ENCODE results near the gene KTI12. TPM values are rescaled to one million over a fixed set of nuclear protein-coding genes. Genes with fewer than 3 reads are reported as not detected.

Gene KTI12
- total and polyA plus RNA-seq, 2 donors from 2014 or later, result 6.4 to 8.5 TPM

DNA sequence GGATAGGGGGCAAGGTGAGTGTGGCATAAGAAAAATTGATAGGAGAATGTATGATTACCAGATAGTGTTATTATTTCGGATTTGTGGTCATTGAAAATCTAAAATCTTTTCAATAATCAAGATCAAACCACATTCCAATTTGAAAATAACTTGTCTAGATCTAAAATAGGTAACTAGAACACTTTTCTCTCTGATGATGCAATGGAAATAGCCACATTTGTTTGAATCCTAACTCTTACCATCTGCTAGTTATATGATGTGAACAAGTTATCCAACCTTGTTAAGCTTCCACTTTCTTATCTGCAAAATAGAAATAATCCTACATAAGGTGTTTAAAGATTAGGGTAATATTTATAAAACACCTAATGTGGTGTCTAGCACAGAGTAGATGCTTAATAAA, 26.3 kb upstream of the KTI12 start:
- H3K27me3 ChIP-seq (ENCODE audit: control insufficient read depth, insufficient read depth, low read length), result no peaks in the 10 kb centered on the region
- TF ChIP-seq, protein P1, sequence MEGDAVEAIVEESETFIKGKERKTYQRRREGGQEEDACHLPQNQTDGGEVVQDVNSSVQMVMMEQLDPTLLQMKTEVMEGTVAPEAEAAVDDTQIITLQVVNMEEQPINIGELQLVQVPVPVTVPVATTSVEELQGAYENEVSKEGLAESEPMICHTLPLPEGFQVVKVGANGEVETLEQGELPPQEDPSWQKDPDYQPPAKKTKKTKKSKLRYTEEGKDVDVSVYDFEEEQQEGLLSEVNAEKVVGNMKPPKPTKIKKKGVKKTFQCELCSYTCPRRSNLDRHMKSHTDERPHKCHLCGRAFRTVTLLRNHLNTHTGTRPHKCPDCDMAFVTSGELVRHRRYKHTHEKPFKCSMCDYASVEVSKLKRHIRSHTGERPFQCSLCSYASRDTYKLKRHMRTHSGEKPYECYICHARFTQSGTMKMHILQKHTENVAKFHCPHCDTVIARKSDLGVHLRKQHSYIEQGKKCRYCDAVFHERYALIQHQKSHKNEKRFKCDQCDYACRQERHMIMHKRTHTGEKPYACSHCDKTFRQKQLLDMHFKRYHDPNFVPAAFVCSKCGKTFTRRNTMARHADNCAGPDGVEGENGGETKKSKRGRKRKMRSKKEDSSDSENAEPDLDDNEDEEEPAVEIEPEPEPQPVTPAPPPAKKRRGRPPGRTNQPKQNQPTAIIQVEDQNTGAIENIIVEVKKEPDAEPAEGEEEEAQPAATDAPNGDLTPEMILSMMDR (IDR thresholded peaks at IDR 0.05; ENCODE audit: borderline replicate concordance, extremely low read depth, insufficient read depth), result no peak
- H3K36me3 ChIP-seq (ENCODE audit: control insufficient read depth in 2 of 3, insufficient read depth in 3 of 3, low read length in 3 of 3), result peaks cover 12 to 25% (median 19%) of the 10 kb centered on the region in 3 donors
- H3K4me3 ChIP-seq (ENCODE audit: low read length in 3 of 3), result no peak overlapping the region
- H3K4me1 ChIP-seq (ENCODE audit: control insufficient read depth in 2 of 3, insufficient read depth in 2 of 3, low read depth in 1 of 3, low read length in 3 of 3), result peaks cover 0 to 14% (median 9%) of the 10 kb centered on the region in 3 donors
- H3K9ac ChIP-seq (ENCODE audit: low read length in 3 of 3), result no peak overlapping the region
- H3K9me3 ChIP-seq (ENCODE audit: control insufficient read depth in 2 of 3, insufficient read depth in 1 of 3, low read length in 3 of 3), result no peaks in the 10 kb centered on the region
- H3K27ac ChIP-seq (ENCODE audit: low read depth in 2 of 2, low read length in 2 of 2), result no peak overlapping the region
- intact Hi-C loops (cut with DNase I), result no loop called here
- FAIRE-seq, result no peak
- DNase-seq, result no peak

- H3K27me3 ChIP-seq (ENCODE audit: control insufficient read depth, insufficient read depth, low read length), result no peaks in the 10 kb centered on the region
- intact Hi-C loops (cut with DNase I), result no loop called here
- H3K36me3 ChIP-seq (ENCODE audit: control insufficient read depth in 2 of 3, insufficient read depth in 3 of 3, low read length in 3 of 3), result peaks cover 12 to 22% (median 19%) of the 10 kb centered on the region in 3 donors
- FAIRE-seq (no peak), DNase-seq (no peak)
- peak overlapping the region in 1 of 3 donors; percentile 21 for H3K4me3 ChIP-seq (ENCODE audit: low read length in 3 of 3)
- H3K27ac ChIP-seq (ENCODE audit: low read depth in 2 of 2, low read length in 2 of 2), result no peak overlapping the region
- no peak overlapping the region for H3K9ac ChIP-seq (ENCODE audit: low read length in 3 of 3)
- no peaks in the 10 kb centered on the region for H3K9me3 ChIP-seq (ENCODE audit: control insufficient read depth in 2 of 3, insufficient read depth in 1 of 3, low read length in 3 of 3)
- TF ChIP-seq, protein P1 (IDR thresholded peaks at IDR 0.05; ENCODE audit: borderline replicate concordance, extremely low read depth, insufficient read depth), result no peak
- peaks cover 0 to 16% (median 12%) of the 10 kb centered on the region in 3 donors for H3K4me1 ChIP-seq (ENCODE audit: control insufficient read depth in 2 of 3, insufficient read depth in 2 of 3, low read depth in 1 of 3, low read length in 3 of 3)
Observed at GRCh38 chr1:52059321-52059720, 25.7 kb upstream of the KTI12 start.

GRCh38 chr1:52057876-52058415, 24.3 kb upstream of the KTI12 start:
- peaks cover 6 to 13% (median 13%) of the 10 kb centered on the region in 3 donors for H3K36me3 ChIP-seq (ENCODE audit: control insufficient read depth in 2 of 3, insufficient read depth in 3 of 3, low read length in 3 of 3)
- intact Hi-C loops (cut with DNase I), result no loop called here
- FAIRE-seq (no peak), DNase-seq (no peak)
- H3K27ac ChIP-seq (ENCODE audit: low read depth in 2 of 2, low read length in 2 of 2), result no peak overlapping the region
- H3K9me3 ChIP-seq (ENCODE audit: control insufficient read depth in 2 of 3, insufficient read depth in 1 of 3, low read length in 3 of 3), result no peaks in the 10 kb centered on the region
- peak overlapping the region in 2 of 3 donors; percentile 83 to 88 for H3K4me3 ChIP-seq (ENCODE audit: low read length in 3 of 3)
- peaks cover 0 to 24% (median 17%) of the 10 kb centered on the region in 3 donors for H3K4me1 ChIP-seq (ENCODE audit: control insufficient read depth in 2 of 3, insufficient read depth in 2 of 3, low read depth in 1 of 3, low read length in 3 of 3)
- H3K27me3 ChIP-seq (ENCODE audit: control insufficient read depth, insufficient read depth, low read length), result no peaks in the 10 kb centered on the region
- no peak overlapping the region for H3K9ac ChIP-seq (ENCODE audit: low read length in 3 of 3)
- TF ChIP-seq, protein P1 (IDR thresholded peaks at IDR 0.05; ENCODE audit: borderline replicate concordance, extremely low read depth, insufficient read depth), result no peak

All from kidney (tissue), 14 donors.